HG02678 (cell line): ENCODE results near the gene TMEM176A.
A peak's percentile ranks its signal among the peaks of the same experiment; 100 is the strongest.
"Not testable (repeated sequence)": the region's sequence is repeated elsewhere in the genome, so short reads cannot be mapped to it uniquely, and the experiment has no call there.

ENCODE experiments used
- ATAC-seq: cut with Tn5 transposase; IDR thresholded peaks from one replicate; pipeline ENCODE4 v1.9.1; 2021; ENCODE audit warnings: mild to moderate bottlenecking, moderate library complexity; ENCODE audit not compliant: unreplicated experiment

The TMEM176A gene

GRCh38 chr7:150800581-150801241 lies at the start of gene TMEM176A:
TSS of gene TMEM176A (plus strand) at chr7:150800769. CDS start at chr7:150801551, 782 bp downstream.
- ATAC-seq, result no peak

GRCh38 chr7:150751702-150752101 lies 48.9 kb upstream of the TMEM176A start:
- ATAC-seq, result no peak

- no peak for ATAC-seq
Measured at GRCh38 chr7:150753239-150753638, 47.3 kb upstream of the TMEM176A start.

- peak; percentile 54 for ATAC-seq
Measured at GRCh38 chr7:150753826-150754603, 46.6 kb upstream of the TMEM176A start.

- no peak for ATAC-seq
Measured at GRCh38 chr7:150754951-150755350, 45.6 kb upstream of the TMEM176A start.

GRCh38 chr7:150755473-150756099 lies 45.0 kb upstream of the TMEM176A start:
- ATAC-seq, result no peak

- no peak for ATAC-seq
Measured at GRCh38 chr7:150756166-150756565, 44.4 kb upstream of the TMEM176A start.

GRCh38 chr7:150756858-150757257 lies 43.7 kb upstream of the TMEM176A start:
- no peak for ATAC-seq

- ATAC-seq, result no peak
Measured at GRCh38 chr7:150759479-150759878, 41.1 kb upstream of the TMEM176A start.

GRCh38 chr7:150766334-150766709 lies 34.2 kb upstream of the TMEM176A start:
- ATAC-seq, result no peak

- ATAC-seq, result no peak
Measured at GRCh38 chr7:150769768-150770167, 30.8 kb upstream of the TMEM176A start.

- not testable (repeated sequence) for ATAC-seq
Measured at GRCh38 chr7:150774131-150774530, 26.4 kb upstream of the TMEM176A start.

GRCh38 chr7:150778014-150778737 lies 22.4 kb upstream of the TMEM176A start:
- ATAC-seq, result peak; percentile 14

- ATAC-seq, result peak; percentile 58
Measured at GRCh38 chr7:150778738-150779301, 21.7 kb upstream of the TMEM176A start.

GRCh38 chr7:150780292-150780691 lies 20.3 kb upstream of the TMEM176A start:
- no peak for ATAC-seq

- ATAC-seq, result no peak
Measured at GRCh38 chr7:150781103-150781502, 19.5 kb upstream of the TMEM176A start.

GRCh38 chr7:150781961-150782360 lies 18.6 kb upstream of the TMEM176A start:
- no peak for ATAC-seq

GRCh38 chr7:150784120-150784736 lies 16.3 kb upstream of the TMEM176A start:
- no peak for ATAC-seq

GRCh38 chr7:150784954-150785353 lies 15.6 kb upstream of the TMEM176A start:
- ATAC-seq, result no peak
